Neural cell (in vitro differentiated cells): Measurements from ENCODE around the gene N4BP2. TPM values are rescaled to one million over a fixed set of nuclear protein-coding genes. Genes with fewer than 3 reads are reported as not detected.
"Not testable (repeated sequence)": the region's sequence is repeated elsewhere in the genome, so short reads cannot be mapped to it uniquely, and the experiment has no call there.

Experiments used
- H2AFZ ChIP-seq: fragments of 200-600, 300-800 bp; sonication (generic), shearing (Covaris generic); 2 replicates; pipeline ENCODE4 v1.6.0; 2014; ENCODE audit warnings: low read depth, mild to moderate bottlenecking, antibody characterized with exemption, low read length, moderate library complexity
- H3F3A ChIP-seq: fragments of 200-600 bp; shearing (Covaris generic); 2 replicates; pipeline ENCODE4 v1.6.1; 2016; ENCODE audit warnings: mild to moderate bottlenecking, moderate library complexity, mixed read lengths, antibody characterized with exemption, low read length; ENCODE audit not compliant: insufficient read depth, poor library complexity, severe bottlenecking
- H3K27ac ChIP-seq: fragments of 200-600, 300-800 bp; sonication (generic), shearing (Covaris generic); 2 replicates; pipeline ENCODE4 v1.5.1; 2014; ENCODE audit warnings: mild to moderate bottlenecking, low read length, moderate library complexity
- H3K27me3 ChIP-seq: fragments of 300-800, 200-600 bp; sonication (generic), shearing (Covaris generic); 2 replicates; pipeline ENCODE4 v1.6.0; 2014; ENCODE audit warnings: mild to moderate bottlenecking, low read depth, low read length, moderate library complexity; ENCODE audit not compliant: insufficient read depth
- H3K36me3 ChIP-seq: fragments of 300-800, 200-600 bp; sonication (generic), shearing (Covaris generic); 2 replicates; pipeline ENCODE4 v1.5.1; 2014; ENCODE audit warnings: mild to moderate bottlenecking, antibody characterized with exemption, low read length, moderate library complexity; ENCODE audit not compliant: insufficient read depth
- H3K4me2 ChIP-seq: fragments of 300-800, 200-600 bp; sonication (generic), shearing (Covaris generic); 2 replicates; pipeline ENCODE4 v1.6.0; 2014; ENCODE audit warnings: mild to moderate bottlenecking, low read length
- H3K4me3 ChIP-seq: fragments of 300-800, 200-600 bp; sonication (generic), shearing (Covaris generic); 2 replicates; pipeline ENCODE4 v1.5.1; 2014; ENCODE audit warnings: mild to moderate bottlenecking, low read length, moderate library complexity
- H3K79me2 ChIP-seq: fragments of 200-600 bp; shearing (Covaris generic); replicated peaks from 2 replicates; pipeline ENCODE4 v1.6.0; 2014; ENCODE audit warnings: mild to moderate bottlenecking, low read length, moderate library complexity; ENCODE audit not compliant: insufficient read depth
- H3K9ac ChIP-seq: fragments of 300-800, 200-600 bp; sonication (generic), shearing (Covaris generic); 2 replicates; pipeline ENCODE4 v1.6.1; 2016; ENCODE audit warnings: mild to moderate bottlenecking, low read length, mixed read lengths
- H3K9me2 ChIP-seq: fragments of 200-600 bp; shearing (Covaris generic); 2 replicates; pipeline ENCODE4 v1.6.1; 2016; ENCODE audit warnings: mild to moderate bottlenecking, low read length, mixed read lengths; ENCODE audit not compliant: insufficient read depth
- H3K9me3 ChIP-seq: fragments of 200-600, 300-800 bp; sonication (generic), shearing (Covaris generic); 2 replicates; pipeline ENCODE4 v1.6.1; 2016; ENCODE audit warnings: mild to moderate bottlenecking, mixed run types, low read length, moderate library complexity, mixed read lengths
- H4K20me1 ChIP-seq: fragments of 200-600 bp; shearing (Covaris generic); 2 replicates; pipeline ENCODE4 v1.6.1; 2016; ENCODE audit warnings: mild to moderate bottlenecking, mixed run types; ENCODE audit not compliant: insufficient read depth
- EP300 ChIP-seq: fragments of 450-650 bp; conservative IDR thresholded peaks from 2 replicates; pipeline ENCODE4 v1.6.1; 2014; ENCODE audit warnings: antibody characterized with exemption, mild to moderate bottlenecking, moderate library complexity; ENCODE audit not compliant: poor library complexity, severe bottlenecking
- EZH2 ChIP-seq: fragments of 200-600, 300-800 bp; shearing (Covaris generic), sonication (generic); IDR thresholded peaks from 2 replicates; pipeline ENCODE4 v1.6.1; 2014; ENCODE audit warnings: antibody characterized with exemption, low read length, borderline replicate concordance, mild to moderate bottlenecking; ENCODE audit not compliant: insufficient read depth, poor library complexity, severe bottlenecking
- MXI1 ChIP-seq: fragments of 450-650 bp; conservative IDR thresholded peaks from 2 replicates; pipeline ENCODE4 v1.6.1; 2014; ENCODE audit warnings: antibody characterized with exemption, mild to moderate bottlenecking; ENCODE audit not compliant: poor library complexity, severe bottlenecking
- POLR2AphosphoS5 ChIP-seq: IDR thresholded peaks from 2 replicates; pipeline ENCODE4 v1.6.1; 2012
- RAD21 ChIP-seq: fragments of 450-650 bp; conservative IDR thresholded peaks from 2 replicates; pipeline ENCODE4 v1.6.1; 2014; ENCODE audit warnings: antibody characterized with exemption, mild to moderate bottlenecking, moderate library complexity
- SMC3 ChIP-seq: fragments of 450-650 bp; conservative IDR thresholded peaks from 2 replicates; pipeline ENCODE4 v1.6.1; 2014; ENCODE audit warnings: antibody characterized with exemption, mild to moderate bottlenecking, moderate library complexity; ENCODE audit not compliant: poor library complexity
- TAF1 ChIP-seq: IDR thresholded peaks from 2 replicates; pipeline ENCODE4 v1.6.1; 2012; ENCODE audit warnings: low read depth
- polyA plus RNA-seq: library from polyadenylated mRNA; depleted of rRNA; stranded (reverse); fragments of >200 nt; gene quantifications from 2 replicates; pipeline ENCODE4 v1.2.3, GENCODE V29; 2014
- TF ChIP-seq, protein P1 (sequence below): fragments of 450-650 bp; IDR thresholded peaks from 2 replicates; pipeline ENCODE4 v1.5.1; 2014; ENCODE audit warnings: antibody characterized with exemption, mild to moderate bottlenecking, moderate library complexity; ENCODE audit not compliant: poor library complexity, severe bottlenecking
- TF ChIP-seq, protein P2 (sequence below): IDR thresholded peaks from 2 replicates; pipeline ENCODE4 v1.6.1; 2012; ENCODE audit warnings: borderline replicate concordance

Gene N4BP2
- polyA plus RNA-seq, 1 donor from 2014 or later = 28.1 TPM

DNA sequence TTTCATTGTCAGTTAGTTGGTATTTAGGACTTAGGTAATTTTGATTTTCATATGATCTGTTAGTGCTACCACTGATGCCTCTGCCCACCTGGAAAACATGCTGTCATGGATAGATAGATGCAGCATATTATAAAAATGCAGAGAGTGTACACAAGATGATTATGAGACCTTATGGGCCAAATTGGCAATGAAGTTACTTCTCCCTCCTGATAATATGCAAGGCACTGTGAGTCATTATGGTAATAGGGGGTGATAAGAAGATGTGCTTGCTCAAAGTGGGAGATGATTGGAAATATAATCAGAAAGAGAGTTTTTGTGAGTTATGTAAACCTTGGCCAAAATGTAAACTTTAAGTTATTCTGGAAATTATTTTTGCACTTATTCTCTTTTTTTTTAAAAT is 83.5 kb downstream of the N4BP2 start:
- Histone ChIP-seq H3K9me3 (no peaks in the 10 kb centered on the region), H3K4me3 (no peak overlapping the region), H3K79me2 (no peaks in the 10 kb centered on the region), H3K36me3 (peaks cover 31% of the 10 kb centered on the region), H3K4me2 (no peak overlapping the region), H3F3A (no peaks in the 10 kb centered on the region), H3K27me3 (no peaks in the 10 kb centered on the region), H3K9ac (no peak overlapping the region), H4K20me1 (no peaks in the 10 kb centered on the region), H2AFZ (no peak overlapping the region), H3K27ac (no peak overlapping the region), H3K9me2 (no peaks in the 10 kb centered on the region)
- TF ChIP-seq TAF1 (no peak), RAD21 (no peak), SMC3 (no peak), MXI1 (no peak), EZH2 (no peak), EP300 (no peak), POLR2AphosphoS5 (no peak)
- TF ChIP-seq, protein P1, sequence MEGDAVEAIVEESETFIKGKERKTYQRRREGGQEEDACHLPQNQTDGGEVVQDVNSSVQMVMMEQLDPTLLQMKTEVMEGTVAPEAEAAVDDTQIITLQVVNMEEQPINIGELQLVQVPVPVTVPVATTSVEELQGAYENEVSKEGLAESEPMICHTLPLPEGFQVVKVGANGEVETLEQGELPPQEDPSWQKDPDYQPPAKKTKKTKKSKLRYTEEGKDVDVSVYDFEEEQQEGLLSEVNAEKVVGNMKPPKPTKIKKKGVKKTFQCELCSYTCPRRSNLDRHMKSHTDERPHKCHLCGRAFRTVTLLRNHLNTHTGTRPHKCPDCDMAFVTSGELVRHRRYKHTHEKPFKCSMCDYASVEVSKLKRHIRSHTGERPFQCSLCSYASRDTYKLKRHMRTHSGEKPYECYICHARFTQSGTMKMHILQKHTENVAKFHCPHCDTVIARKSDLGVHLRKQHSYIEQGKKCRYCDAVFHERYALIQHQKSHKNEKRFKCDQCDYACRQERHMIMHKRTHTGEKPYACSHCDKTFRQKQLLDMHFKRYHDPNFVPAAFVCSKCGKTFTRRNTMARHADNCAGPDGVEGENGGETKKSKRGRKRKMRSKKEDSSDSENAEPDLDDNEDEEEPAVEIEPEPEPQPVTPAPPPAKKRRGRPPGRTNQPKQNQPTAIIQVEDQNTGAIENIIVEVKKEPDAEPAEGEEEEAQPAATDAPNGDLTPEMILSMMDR = no peak
- TF ChIP-seq, protein P2, sequence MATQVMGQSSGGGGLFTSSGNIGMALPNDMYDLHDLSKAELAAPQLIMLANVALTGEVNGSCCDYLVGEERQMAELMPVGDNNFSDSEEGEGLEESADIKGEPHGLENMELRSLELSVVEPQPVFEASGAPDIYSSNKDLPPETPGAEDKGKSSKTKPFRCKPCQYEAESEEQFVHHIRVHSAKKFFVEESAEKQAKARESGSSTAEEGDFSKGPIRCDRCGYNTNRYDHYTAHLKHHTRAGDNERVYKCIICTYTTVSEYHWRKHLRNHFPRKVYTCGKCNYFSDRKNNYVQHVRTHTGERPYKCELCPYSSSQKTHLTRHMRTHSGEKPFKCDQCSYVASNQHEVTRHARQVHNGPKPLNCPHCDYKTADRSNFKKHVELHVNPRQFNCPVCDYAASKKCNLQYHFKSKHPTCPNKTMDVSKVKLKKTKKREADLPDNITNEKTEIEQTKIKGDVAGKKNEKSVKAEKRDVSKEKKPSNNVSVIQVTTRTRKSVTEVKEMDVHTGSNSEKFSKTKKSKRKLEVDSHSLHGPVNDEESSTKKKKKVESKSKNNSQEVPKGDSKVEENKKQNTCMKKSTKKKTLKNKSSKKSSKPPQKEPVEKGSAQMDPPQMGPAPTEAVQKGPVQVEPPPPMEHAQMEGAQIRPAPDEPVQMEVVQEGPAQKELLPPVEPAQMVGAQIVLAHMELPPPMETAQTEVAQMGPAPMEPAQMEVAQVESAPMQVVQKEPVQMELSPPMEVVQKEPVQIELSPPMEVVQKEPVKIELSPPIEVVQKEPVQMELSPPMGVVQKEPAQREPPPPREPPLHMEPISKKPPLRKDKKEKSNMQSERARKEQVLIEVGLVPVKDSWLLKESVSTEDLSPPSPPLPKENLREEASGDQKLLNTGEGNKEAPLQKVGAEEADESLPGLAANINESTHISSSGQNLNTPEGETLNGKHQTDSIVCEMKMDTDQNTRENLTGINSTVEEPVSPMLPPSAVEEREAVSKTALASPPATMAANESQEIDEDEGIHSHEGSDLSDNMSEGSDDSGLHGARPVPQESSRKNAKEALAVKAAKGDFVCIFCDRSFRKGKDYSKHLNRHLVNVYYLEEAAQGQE = no peak

DNA sequence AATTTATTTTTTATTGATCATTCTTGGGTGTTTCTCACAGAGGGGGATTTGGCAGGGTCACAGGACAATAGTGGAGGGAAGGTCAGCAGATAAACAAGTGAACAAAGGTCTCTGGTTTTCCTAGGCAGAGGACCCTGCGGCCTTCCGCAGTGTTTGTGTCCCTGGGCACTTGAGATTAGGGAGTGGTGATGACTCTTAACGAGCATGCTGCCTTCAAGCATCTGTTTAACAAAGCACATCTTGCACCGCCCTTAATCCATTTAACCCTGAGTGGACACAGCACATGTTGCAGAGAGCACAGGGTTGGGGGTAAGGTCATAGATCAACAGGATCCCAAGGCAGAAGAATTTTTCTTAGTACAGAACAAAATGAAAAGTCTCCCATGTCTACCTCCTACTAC is 83.9 kb downstream of the N4BP2 start:
- H3K79me2 ChIP-seq, H3K9ac ChIP-seq, H3K4me2 ChIP-seq, H3K4me3 ChIP-seq, H3K27me3 ChIP-seq, H3F3A ChIP-seq, H3K9me2 ChIP-seq, H3K27ac ChIP-seq, H4K20me1 ChIP-seq, H3K9me3 ChIP-seq, H2AFZ ChIP-seq: not testable (repeated sequence)
- H3K36me3 ChIP-seq = peaks cover 30% of the 10 kb centered on the region

DNA sequence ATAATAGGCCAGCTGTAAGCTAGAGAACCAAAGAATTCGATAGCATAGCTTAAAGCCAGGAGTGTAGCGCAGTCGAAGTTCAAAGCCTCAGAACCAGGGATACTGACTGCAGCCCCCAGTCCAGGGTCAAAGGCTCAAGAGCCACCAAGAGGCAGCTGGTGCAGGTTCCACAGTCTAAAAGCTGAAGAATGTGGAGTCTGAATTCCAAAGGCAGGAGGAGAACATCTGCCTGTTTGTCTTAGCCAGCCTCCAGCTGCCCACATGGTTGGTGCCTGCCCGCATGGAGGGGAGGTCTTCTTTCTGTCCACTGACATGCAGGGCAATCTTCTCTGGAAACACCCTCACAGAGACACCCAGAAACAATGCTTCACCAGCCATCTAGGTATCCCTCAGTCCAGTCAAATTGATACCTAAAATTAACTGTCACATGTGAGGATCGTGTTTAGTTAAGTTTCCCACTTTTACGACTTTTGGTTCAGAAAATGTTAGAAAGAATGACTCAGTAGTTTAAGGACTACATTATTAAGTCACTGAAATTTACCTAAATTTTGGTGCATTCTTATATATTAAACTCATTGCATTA is 87.4 kb downstream of the N4BP2 start:
- Histone ChIP-seq H4K20me1 (no peaks in the 10 kb centered on the region), H3K4me3 (no peak overlapping the region), H3K4me2 (no peak overlapping the region), H3K27ac (no peak overlapping the region), H3K36me3 (peaks cover 15% of the 10 kb centered on the region), H3K9me3 (no peaks in the 10 kb centered on the region), H3F3A (no peaks in the 10 kb centered on the region), H3K79me2 (no peaks in the 10 kb centered on the region), H3K9ac (no peak overlapping the region), H3K27me3 (no peaks in the 10 kb centered on the region), H2AFZ (no peak overlapping the region), H3K9me2 (no peaks in the 10 kb centered on the region)
- TF ChIP-seq EP300 = no peak
- TF ChIP-seq, protein P1 = no peak
- TF ChIP-seq, protein P2 = no peak
- TF ChIP-seq RAD21 = no peak
- TF ChIP-seq TAF1 = no peak
- no peak for TF ChIP-seq MXI1
- no peak for TF ChIP-seq POLR2AphosphoS5
- TF ChIP-seq EZH2 = no peak
- TF ChIP-seq SMC3 = no peak
